Heart left ventricle (tissue), 13 donors: Measurements from ENCODE around the gene TBCK.

Source experiments
- POLR2A ChIP-seq, 2 donors: fragments of 450-650 bp; IDR thresholded peaks; one replicate each; pipeline ENCODE4 v1.6.1; 2017; ENCODE audit warnings: antibody characterized with exemption in 2 of 2, mild to moderate bottlenecking in 2 of 2, moderate library complexity in 2 of 2
- TF ChIP-seq, protein P1 (sequence below), 12 donors: fragments of 200-600 bp; sonication (generic) in 4 of 12; IDR thresholded peaks; one replicate each; pipeline versions ENCODE4 v1.5.0 to v1.8.0; 2018 to 2022; ENCODE audit warnings: antibody characterized with exemption in 12 of 12, mild to moderate bottlenecking in 5 of 12
- donor health status: ischemic (EF 13 %, LVEDD 7.1; RV severe dilation, severe dysfunction).
- donor health status: DM: no; HTN: yes; CAD: no.
- donor health status: DM: no; HTN: no; CAD: no.
- donor health status: ischemic (EF 25% LVEDD 6.9; RV normal size, moderate dysfunction).
- donor health status: ischemic (EF 25% LVEDD 5.7; RV mildly dilated, moderate dysfunction).
- donor health status: ischemic (EF 35%, LVEDD 5.7; RV mildly dilated, moderate dysfunction).
- donor health status: nonischemic (EF 11% LVEDD 7.7; RV severe dilation, severe dysfunction).
- donor health status: DM: yes; HTN: yes; CAD: no.
- donor health status: PGD.
- donor health status: ischemic (EF 29% LVEDD 5.4; RV normal size, mild dysfunction).
- donor health status: nonischemic (EF 23%, LVEDD 6.1; RV moderate dilation, normal function).

DNA sequence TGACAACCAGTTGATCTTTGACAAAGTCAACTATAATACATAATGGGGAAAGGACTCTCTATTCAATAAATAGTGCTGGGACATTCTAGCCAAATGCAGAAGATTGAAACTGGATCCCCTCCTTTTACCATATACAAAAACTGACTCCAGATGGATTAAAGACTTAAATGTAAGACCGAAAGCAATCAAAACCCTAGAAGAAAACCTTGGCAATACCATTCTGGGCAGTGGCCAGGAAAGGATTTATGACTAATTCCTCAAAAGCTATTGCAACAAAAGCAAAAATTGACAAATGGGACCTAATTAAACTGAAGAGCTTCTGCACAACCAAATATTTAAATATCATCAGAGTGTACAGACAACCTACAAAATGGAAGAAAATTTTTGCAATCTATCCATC lies 235.6 kb downstream of the TBCK start:
- no peak for TF ChIP-seq POLR2A (IDR thresholded peaks at IDR 0.05)
- TF ChIP-seq, protein P1, sequence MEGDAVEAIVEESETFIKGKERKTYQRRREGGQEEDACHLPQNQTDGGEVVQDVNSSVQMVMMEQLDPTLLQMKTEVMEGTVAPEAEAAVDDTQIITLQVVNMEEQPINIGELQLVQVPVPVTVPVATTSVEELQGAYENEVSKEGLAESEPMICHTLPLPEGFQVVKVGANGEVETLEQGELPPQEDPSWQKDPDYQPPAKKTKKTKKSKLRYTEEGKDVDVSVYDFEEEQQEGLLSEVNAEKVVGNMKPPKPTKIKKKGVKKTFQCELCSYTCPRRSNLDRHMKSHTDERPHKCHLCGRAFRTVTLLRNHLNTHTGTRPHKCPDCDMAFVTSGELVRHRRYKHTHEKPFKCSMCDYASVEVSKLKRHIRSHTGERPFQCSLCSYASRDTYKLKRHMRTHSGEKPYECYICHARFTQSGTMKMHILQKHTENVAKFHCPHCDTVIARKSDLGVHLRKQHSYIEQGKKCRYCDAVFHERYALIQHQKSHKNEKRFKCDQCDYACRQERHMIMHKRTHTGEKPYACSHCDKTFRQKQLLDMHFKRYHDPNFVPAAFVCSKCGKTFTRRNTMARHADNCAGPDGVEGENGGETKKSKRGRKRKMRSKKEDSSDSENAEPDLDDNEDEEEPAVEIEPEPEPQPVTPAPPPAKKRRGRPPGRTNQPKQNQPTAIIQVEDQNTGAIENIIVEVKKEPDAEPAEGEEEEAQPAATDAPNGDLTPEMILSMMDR (IDR thresholded peaks at IDR 0.05) = no peak
